GM21723 (cell line): ENCODE measurements around the gene PDLIM1.

Source experiments
- ATAC-seq: cut with Tn5 transposase; IDR thresholded peaks from one replicate; pipeline ENCODE4 v1.9.1; 2021; ENCODE audit warnings: mild to moderate bottlenecking, moderate library complexity; ENCODE audit not compliant: unreplicated experiment

Gene PDLIM1

GRCh38 chr10:95265572-95265971 lies 25.2 kb downstream of the PDLIM1 start:
- ATAC-seq = no peak

DNA sequence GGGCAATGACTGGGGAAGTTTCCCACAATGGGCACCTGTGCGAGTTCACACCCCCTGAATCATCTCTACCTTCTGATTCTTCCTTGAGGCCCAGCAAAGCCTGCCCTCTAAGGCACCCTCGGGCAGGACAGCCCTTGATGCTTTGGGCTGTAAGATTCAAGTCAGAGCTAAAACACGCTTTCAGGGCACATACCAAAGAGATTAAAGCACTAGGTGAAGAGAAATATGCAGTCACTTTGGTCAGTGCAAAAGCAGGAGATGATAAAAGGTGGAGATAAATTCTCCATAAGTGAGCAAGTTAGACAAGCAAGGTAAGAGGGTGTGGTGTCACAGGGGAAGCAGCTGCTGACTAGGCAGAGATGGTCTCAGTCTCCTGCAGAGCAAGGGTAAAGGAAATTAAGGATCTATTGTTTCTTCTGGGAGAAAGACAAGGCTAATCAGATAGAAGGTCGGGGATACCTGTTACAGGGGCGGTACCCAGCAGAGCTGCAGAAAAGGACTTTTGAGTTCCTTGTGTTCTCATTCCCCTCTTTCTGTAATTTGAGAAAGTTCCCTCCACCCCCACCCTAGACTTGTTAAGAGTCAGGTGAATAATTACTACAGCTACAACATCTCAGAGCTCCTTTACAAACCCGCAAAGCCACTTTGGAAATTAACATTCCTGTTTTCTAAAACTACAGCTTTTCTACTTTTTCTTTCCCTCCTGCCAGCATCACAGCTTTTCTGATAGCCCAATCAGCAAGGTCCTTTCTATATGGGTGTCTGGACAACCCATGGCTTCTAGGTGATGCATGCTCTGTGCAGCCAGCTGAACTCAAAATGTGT lies 26.4 kb downstream of the PDLIM1 start:
- ATAC-seq = no peak

GRCh38 chr10:95263864-95264226 lies 27.0 kb downstream of the PDLIM1 start:
- ATAC-seq = no peak

GRCh38 chr10:95262763-95263518 lies 27.9 kb downstream of the PDLIM1 start:
- no peak for ATAC-seq

DNA sequence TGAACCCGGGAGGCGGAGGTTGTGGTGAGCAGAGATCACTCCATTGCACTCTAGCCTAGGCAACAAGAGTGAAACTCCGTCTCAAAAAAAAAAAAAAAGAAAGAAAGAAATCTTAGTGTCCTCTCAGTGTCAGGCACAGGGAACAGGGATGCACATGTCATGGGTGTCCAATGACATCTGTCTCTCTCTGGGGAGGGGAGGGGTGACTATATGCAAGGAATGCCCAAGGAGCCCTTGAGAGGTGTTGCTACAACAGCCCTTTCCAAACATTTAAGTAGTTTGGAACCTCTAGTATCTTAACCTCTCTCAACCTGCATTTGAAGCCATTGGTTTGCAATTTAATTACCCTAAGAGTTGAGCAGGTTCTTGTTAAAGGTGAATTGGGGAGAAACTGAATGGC lies 28.9 kb downstream of the PDLIM1 start:
- no peak for ATAC-seq

- no peak for ATAC-seq
These were observed 29.8 kb downstream of the PDLIM1 start for GRCh38 chr10:95260909-95261552.

GRCh38 chr10:95260397-95260881 lies 30.4 kb downstream of the PDLIM1 start:
- peak; percentile 54 for ATAC-seq

DNA sequence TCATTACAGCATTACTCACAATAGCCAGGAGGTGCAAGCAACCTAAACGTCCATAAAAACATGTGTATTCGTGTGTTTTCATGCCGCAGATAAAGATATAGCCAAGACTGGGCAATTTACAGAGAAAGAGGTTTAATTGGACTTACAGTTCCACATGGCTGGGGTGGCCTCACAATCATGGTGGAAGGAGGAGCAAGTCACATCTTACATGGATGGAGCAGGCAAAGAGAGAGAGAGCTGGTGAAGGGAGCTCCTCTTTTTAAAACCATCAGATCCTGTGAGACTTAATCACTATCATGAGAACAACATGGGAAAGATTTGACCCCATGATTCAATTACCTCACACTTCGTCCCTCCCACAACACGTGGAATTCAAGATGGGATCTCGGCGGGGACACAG lies 33.0 kb downstream of the PDLIM1 start:
- no peak for ATAC-seq

GRCh38 chr10:95256268-95256667 lies 34.5 kb downstream of the PDLIM1 start:
- ATAC-seq = no peak

GRCh38 chr10:95254629-95255028 lies 36.2 kb downstream of the PDLIM1 start:
- ATAC-seq = peak; percentile 48

DNA sequence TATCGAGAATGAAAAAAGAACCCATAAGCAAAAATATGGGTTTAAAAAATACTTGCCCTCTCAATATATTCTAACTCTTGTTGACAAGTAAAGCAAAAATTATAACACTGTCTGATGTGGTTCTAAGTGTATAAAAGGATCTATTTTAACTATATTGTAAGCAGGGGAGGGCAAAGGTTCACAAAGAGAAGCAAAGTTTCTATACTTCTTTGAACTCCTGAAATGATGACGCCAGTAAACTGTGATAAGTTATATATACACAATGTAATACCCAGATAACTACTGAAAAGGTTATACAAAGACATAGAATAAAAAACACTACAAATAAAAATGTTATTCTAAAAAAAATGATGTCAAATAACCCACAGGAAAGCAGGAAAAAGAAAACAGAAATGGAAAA lies 37.1 kb downstream of the PDLIM1 start:
- no peak for ATAC-seq

GRCh38 chr10:95253007-95253406 lies 37.8 kb downstream of the PDLIM1 start:
- no peak for ATAC-seq

DNA sequence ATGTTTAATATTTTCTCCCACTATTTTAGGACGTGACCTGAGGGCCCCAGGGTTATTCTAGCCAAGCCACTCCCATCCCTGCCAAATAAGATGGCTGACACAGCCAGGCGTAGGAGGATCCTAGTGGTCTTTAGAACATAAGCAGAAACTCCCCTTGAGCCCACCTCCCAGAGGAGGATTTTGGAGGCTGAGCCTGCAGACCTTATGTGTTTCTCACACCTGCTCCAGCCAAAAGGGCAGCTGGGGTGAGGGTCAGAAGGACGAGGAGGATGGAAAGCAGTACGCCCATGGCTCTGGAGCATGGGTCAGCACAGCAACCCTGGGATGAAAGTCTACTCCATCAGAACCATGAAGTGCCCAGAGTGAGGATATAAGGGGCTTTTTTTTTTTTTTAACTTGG lies 39.9 kb downstream of the PDLIM1 start:
- ATAC-seq = no peak

GRCh38 chr10:95249467-95249866 lies 41.3 kb downstream of the PDLIM1 start:
- ATAC-seq = no peak

DNA sequence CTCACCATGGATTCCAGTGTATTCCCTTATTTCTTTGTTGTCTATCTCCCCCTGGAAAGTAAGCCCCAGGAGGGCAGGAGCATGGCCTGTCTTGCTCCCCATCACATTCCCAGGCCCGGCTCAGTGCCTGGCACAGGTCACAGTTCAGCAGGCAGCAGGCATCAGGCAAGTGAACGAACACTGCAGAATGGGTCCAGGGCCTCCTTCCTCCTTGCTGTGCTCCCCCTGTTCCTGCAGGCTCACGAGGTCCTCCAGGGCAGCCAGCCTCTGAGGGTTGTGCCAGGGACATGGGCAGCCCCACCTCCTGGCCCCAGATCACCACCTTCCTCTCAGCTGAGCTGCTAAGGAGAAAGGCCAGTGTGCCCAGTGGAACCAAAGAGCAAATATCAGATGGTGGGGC lies 41.8 kb downstream of the PDLIM1 start:
- ATAC-seq = no peak

GRCh38 chr10:95247881-95248583 lies 42.8 kb downstream of the PDLIM1 start:
- no peak for ATAC-seq

GRCh38 chr10:95247200-95247880 lies 43.5 kb downstream of the PDLIM1 start:
- no peak for ATAC-seq

GRCh38 chr10:95246582-95247051 lies 44.2 kb downstream of the PDLIM1 start:
- peak; percentile 31 for ATAC-seq

GRCh38 chr10:95245425-95246055 lies 45.3 kb downstream of the PDLIM1 start:
- ATAC-seq = peak; percentile 92

DNA sequence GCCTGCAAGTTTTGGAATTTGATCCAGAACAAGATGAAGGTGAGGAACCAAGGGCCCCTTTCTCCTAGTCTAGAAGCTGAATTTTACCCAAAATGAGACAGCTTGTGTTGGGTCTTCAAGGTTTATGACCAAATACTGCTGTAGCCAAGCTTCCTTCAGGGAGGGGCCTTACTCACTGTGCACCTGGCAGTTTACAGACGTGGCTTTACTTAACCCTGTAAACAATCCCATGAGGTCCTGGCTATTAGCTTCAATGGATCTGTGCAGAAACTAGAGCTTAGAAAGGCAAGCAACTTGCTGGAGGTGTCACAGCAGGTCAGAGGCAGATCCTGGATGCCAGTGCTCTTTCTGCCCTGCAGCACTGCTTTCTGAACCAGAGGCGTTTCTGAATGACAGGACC lies 46.7 kb downstream of the PDLIM1 start:
- no peak for ATAC-seq
